ENCODE results near the gene MYH6. TPM values are rescaled to one million over a fixed set of nuclear protein-coding genes. Genes with fewer than 3 reads are reported as not detected.

The MYH6 gene
- total and polyA plus RNA-seq, 2 donors (not counting 1 experiment from before 2014, with no cell fraction given): not detected

DNA sequence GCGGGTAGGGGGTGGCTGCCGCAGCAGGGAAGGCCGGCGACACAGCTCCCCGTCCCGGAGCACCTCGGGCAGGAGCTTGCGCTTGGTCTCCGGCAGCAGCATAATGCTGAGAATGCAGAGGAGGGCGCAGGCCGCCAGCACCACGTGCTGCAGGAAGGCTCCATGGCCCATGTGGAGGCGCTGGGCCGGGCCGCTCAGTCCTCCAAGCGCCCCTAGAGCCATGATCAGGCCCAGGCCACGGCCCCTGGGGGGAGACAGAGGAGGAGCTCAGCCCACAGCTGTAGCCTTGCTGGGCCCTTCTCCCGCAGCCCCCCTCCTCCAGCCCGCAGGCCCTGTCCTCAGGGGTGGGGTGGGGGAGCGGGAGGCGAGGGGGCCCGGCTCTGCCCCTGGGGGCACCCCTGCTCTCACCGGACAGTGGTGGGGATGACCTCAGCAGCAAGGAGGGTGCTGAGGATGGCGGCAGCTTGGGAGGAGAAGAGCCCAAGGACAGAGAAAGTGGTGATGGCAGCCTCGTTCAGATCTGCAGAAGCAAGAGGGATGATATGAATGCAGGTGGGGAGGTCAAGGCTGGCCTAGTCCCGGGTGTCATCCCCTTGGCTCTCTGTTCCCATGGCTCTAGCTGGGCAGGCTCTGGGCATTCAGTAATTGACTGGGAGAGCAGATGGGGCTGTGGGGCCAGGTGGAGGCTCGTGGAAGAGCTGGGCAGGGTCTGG lies 61.2 kb downstream of the MYH6 start:
- H3K27me3 ChIP-seq (replicated peaks in 1 of 4; ENCODE audit: control extremely low read depth in 1 of 4, control insufficient read depth in 3 of 4, insufficient read depth in 4 of 4, low read length in 3 of 4): peaks cover 0 to 21% (median 15%) of the 10 kb centered on the region in 4 experiments
- POLR2A ChIA-PET: no interaction called here
- H4K20me1 ChIP-seq (ENCODE audit: control insufficient read depth, insufficient read depth, low read length, poor library complexity, severe bottlenecking): no peaks in the 10 kb centered on the region
- H3K9me3 ChIP-seq (ENCODE audit: control extremely low read depth in 1 of 3, control insufficient read depth in 2 of 3, insufficient read depth in 1 of 3, low read length in 2 of 3): peaks cover 0 to 3% (median 2%) of the 10 kb centered on the region in 3 donors
- no peak overlapping the region for H3K4me2 ChIP-seq (replicated peaks; ENCODE audit: low read depth, low read length, poor library complexity, severe bottlenecking)
- intact Hi-C loops (cut with micrococcal nuclease): no loop called here
- TF ChIP-seq, protein P1, sequence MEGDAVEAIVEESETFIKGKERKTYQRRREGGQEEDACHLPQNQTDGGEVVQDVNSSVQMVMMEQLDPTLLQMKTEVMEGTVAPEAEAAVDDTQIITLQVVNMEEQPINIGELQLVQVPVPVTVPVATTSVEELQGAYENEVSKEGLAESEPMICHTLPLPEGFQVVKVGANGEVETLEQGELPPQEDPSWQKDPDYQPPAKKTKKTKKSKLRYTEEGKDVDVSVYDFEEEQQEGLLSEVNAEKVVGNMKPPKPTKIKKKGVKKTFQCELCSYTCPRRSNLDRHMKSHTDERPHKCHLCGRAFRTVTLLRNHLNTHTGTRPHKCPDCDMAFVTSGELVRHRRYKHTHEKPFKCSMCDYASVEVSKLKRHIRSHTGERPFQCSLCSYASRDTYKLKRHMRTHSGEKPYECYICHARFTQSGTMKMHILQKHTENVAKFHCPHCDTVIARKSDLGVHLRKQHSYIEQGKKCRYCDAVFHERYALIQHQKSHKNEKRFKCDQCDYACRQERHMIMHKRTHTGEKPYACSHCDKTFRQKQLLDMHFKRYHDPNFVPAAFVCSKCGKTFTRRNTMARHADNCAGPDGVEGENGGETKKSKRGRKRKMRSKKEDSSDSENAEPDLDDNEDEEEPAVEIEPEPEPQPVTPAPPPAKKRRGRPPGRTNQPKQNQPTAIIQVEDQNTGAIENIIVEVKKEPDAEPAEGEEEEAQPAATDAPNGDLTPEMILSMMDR (IDR thresholded peaks at IDR 0.05): no peak
- TF ChIP-seq EZH2 (IDR thresholded peaks at IDR 0.05; ENCODE audit: borderline replicate concordance, insufficient read depth, low read depth, low read length, poor library complexity, severe bottlenecking): no peak
- WGBS (ENCODE audit: insufficient coverage): 92% methylated on average over 25 of the region's 27 CpGs
- H3K27ac ChIP-seq (ENCODE audit: low read length in 2 of 2): no peak overlapping the region
- H3K27ac Mint-ChIP-seq: no peak overlapping the region
- no peaks in the 10 kb centered on the region for H3K9me3 Mint-ChIP-seq (ENCODE audit: insufficient read depth)
- H2AFZ ChIP-seq (ENCODE audit: insufficient read depth, low read depth, low read length, poor library complexity, severe bottlenecking): no peak overlapping the region
- DNase-seq (no peak), ATAC-seq (ENCODE audit: low read depth) (no peak)
- no peak overlapping the region for H3K4me3 Mint-ChIP-seq
- no peaks in the 10 kb centered on the region for H3K36me3 ChIP-seq (replicated peaks in 1 of 2; ENCODE audit: control extremely low read depth in 1 of 2, control insufficient read depth in 1 of 2, extremely low read depth in 1 of 2, insufficient read depth in 2 of 2, low read length in 1 of 2)
- no peaks in the 10 kb centered on the region for H3K79me2 ChIP-seq (ENCODE audit: control insufficient read depth, insufficient read depth, low read length)
- CTCF ChIA-PET: no interaction called here
- H3K27me3 Mint-ChIP-seq: peaks cover 37% of the 10 kb centered on the region
- H3K4me1 ChIP-seq (ENCODE audit: control insufficient read depth in 2 of 2, insufficient read depth in 2 of 2, low read length in 2 of 2): peaks cover 1 to 3% of the 10 kb centered on the region in 2 donors
- no peak overlapping the region for H3K9ac ChIP-seq (ENCODE audit: low read length)
- H3K4me1 Mint-ChIP-seq: peaks cover 6% of the 10 kb centered on the region
- no peak overlapping the region for H3K4me3 ChIP-seq (ENCODE audit: control extremely low read depth in 1 of 5, extremely low read depth in 1 of 5, insufficient read depth in 1 of 5, low read depth in 2 of 5, low read length in 4 of 5)

DNA sequence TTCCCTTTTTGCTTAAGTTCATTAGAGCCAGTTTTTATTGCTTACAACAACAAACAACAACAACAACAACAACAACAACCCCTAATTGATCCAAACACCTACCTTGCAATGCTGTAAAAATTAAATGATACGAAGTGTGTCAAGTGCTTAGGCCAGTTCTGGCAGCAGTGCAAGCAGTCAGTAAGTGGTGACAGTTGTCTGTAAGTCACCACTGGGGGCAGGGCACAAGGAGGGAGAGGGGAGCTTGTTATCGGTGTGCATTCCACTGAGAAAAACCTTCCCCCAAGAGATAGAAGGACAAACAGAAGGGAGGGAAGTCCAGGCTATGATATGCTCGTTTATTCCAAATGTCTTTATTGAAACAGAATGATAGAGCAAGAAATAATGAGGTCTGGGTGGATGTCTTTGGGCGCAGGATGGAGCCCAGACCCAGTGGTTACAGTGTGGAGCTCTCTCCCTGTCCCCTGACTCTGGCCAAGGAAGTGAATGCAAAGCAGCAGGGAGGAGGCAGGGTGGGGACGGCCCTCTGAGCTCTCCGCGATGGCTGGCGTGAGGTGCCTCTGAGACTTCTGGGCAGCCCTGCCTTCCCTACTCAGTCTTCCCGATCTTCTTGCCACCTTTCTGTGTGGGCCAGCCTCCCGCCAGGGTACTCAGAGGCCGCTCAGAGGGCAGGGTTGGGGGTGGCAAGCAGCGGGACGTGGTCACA lies 61.9 kb downstream of the MYH6 start:
- Mint-ChIP-seq H3K27me3 (peaks cover 35% of the 10 kb centered on the region), H3K4me1 (peaks cover 2% of the 10 kb centered on the region), H3K27ac (no peak overlapping the region), H3K9me3 (ENCODE audit: insufficient read depth) (no peaks in the 10 kb centered on the region), H3K4me3 (no peak overlapping the region)
- POLR2A ChIA-PET: no interaction called here
- no peaks in the 10 kb centered on the region for H3K4me1 ChIP-seq (ENCODE audit: control insufficient read depth in 2 of 2, insufficient read depth in 2 of 2, low read length in 2 of 2)
- TF ChIP-seq, protein P1 (IDR thresholded peaks at IDR 0.05): no peak
- no peak for TF ChIP-seq EZH2 (IDR thresholded peaks at IDR 0.05; ENCODE audit: borderline replicate concordance, insufficient read depth, low read depth, low read length, poor library complexity, severe bottlenecking)
- ATAC-seq (ENCODE audit: low read depth) (no peak), DNase-seq (no peak)
- no peak overlapping the region for H3K9ac ChIP-seq (ENCODE audit: low read length)
- peaks cover 0 to 1% (median 0%) of the 10 kb centered on the region in 3 donors for H3K9me3 ChIP-seq (ENCODE audit: control extremely low read depth in 1 of 3, control insufficient read depth in 2 of 3, insufficient read depth in 1 of 3, low read length in 2 of 3)
- no peaks in the 10 kb centered on the region for H4K20me1 ChIP-seq (ENCODE audit: control insufficient read depth, insufficient read depth, low read length, poor library complexity, severe bottlenecking)
- no peaks in the 10 kb centered on the region for H3K36me3 ChIP-seq (replicated peaks in 1 of 2; ENCODE audit: control extremely low read depth in 1 of 2, control insufficient read depth in 1 of 2, extremely low read depth in 1 of 2, insufficient read depth in 2 of 2, low read length in 1 of 2)
- CTCF ChIA-PET: interaction anchor here (0.6 to 1.2 kb wide), 2 partner anchors 19 to 73 kb away, joined by 3 read pairs; no protein-coding TSS in a partner anchor
- H3K4me2 ChIP-seq (replicated peaks; ENCODE audit: low read depth, low read length, poor library complexity, severe bottlenecking): no peak overlapping the region
- H2AFZ ChIP-seq (ENCODE audit: insufficient read depth, low read depth, low read length, poor library complexity, severe bottlenecking): no peak overlapping the region
- H3K79me2 ChIP-seq (ENCODE audit: control insufficient read depth, insufficient read depth, low read length): no peaks in the 10 kb centered on the region
- no peak overlapping the region for H3K4me3 ChIP-seq (ENCODE audit: control extremely low read depth in 1 of 5, extremely low read depth in 1 of 5, insufficient read depth in 1 of 5, low read depth in 2 of 5, low read length in 4 of 5)
- H3K27me3 ChIP-seq (replicated peaks in 1 of 4; ENCODE audit: control extremely low read depth in 1 of 4, control insufficient read depth in 3 of 4, insufficient read depth in 4 of 4, low read length in 3 of 4): peaks cover 0 to 14% (median 10%) of the 10 kb centered on the region in 4 experiments
- intact Hi-C loops (cut with micrococcal nuclease): no loop called here
- H3K27ac ChIP-seq (ENCODE audit: low read length in 2 of 2): no peak overlapping the region
- 96% methylated on average over 11 of the region's 13 CpGs for WGBS (ENCODE audit: insufficient coverage)
